SU-DHL-6 (cell line): ENCODE results near the gene DOLK.

Experiments used
- EZH2phosphoT487 ChIP-seq: fragments of 200-600 bp; sonication (generic), shearing (Covaris generic); conservative IDR thresholded peaks from 2 replicates; pipeline ENCODE4 v1.6.1; 2018; ENCODE audit warnings: mild to moderate bottlenecking, antibody characterized with exemption, low read length, moderate library complexity, mixed read lengths
- TF ChIP-seq, protein P1 (sequence below): fragments of 200-600 bp; sonication (generic); IDR thresholded peaks from one replicate; pipeline ENCODE4 v1.5.1; 2017; ENCODE audit warnings: antibody characterized with exemption, mild to moderate bottlenecking, low read length, moderate library complexity; ENCODE audit not compliant: insufficient read depth, poor library complexity, severe bottlenecking

DNA sequence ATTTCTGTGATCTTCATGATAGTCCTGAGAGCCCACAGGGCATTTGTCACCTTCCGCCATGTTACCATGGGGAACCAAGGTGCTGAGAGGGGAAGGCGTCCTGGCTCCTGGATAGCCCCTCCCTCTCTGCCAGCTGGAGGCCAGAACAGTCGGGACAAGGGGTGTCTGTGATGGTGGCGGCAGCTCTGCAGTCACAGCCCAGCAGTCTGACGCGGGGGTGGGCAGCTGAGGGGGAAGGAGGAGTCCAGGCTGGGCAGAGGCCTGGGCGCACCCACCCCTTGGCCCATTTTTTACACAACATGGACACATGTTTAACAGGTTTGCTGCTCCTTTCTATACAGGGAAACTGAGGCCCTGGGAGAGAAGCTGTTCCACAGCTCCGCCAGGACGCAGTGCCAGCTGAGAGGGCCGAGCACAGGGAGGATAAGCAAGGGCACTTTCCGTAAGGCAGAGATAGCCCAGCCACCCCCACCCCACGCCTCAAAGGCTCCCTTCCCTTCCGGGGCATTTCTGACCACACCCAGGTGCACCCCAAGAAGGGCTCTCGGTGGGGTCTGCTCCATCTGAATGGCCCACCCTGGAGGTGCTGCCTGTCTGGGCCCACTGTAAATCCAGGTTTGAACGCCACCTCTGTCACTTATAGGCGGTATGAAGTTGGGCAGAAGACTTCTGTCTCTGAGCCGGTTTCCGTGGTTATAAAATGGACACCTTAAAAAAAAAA is 48.4 kb downstream of the DOLK start:
- TF ChIP-seq, protein P1, sequence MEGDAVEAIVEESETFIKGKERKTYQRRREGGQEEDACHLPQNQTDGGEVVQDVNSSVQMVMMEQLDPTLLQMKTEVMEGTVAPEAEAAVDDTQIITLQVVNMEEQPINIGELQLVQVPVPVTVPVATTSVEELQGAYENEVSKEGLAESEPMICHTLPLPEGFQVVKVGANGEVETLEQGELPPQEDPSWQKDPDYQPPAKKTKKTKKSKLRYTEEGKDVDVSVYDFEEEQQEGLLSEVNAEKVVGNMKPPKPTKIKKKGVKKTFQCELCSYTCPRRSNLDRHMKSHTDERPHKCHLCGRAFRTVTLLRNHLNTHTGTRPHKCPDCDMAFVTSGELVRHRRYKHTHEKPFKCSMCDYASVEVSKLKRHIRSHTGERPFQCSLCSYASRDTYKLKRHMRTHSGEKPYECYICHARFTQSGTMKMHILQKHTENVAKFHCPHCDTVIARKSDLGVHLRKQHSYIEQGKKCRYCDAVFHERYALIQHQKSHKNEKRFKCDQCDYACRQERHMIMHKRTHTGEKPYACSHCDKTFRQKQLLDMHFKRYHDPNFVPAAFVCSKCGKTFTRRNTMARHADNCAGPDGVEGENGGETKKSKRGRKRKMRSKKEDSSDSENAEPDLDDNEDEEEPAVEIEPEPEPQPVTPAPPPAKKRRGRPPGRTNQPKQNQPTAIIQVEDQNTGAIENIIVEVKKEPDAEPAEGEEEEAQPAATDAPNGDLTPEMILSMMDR, result no peak
- TF ChIP-seq EZH2phosphoT487, result no peak
